H54 (cell line): ENCODE measurements around the gene CXCL8.

Source experiments
- DNase-seq: peaks from one replicate; pipeline ENCODE4 v3.0.0; 2011; ENCODE audit warnings: low spot score, mixed read lengths; ENCODE audit not compliant: insufficient read length
- FAIRE-seq: peaks from 3 replicates; lab custom pipeline; 2011; peaks lifted over from hg19 to GRCh38; lab: Jason Lieb, UNC
- POLR2A ChIP-seq: IDR thresholded peaks from 2 replicates; pipeline ENCODE4 v1.6.1; 2011; ENCODE audit warnings: low read depth, mild to moderate bottlenecking, low read length

CXCL8 gene

GRCh38 chr4:73776321-73776729 is 36.0 kb downstream of the CXCL8 start:
- no peak for FAIRE-seq
- DNase-seq = no peak

GRCh38 chr4:73777612-73778011 is 37.2 kb downstream of the CXCL8 start:
- no peak for DNase-seq
- no peak for TF ChIP-seq POLR2A
- no peak for FAIRE-seq

More at GRCh38 chr4:73776321-73776729, 36.0 kb downstream of the CXCL8 start:
- TF ChIP-seq POLR2A = no peak

GRCh38 chr4:73780243-73780642 is 39.9 kb downstream of the CXCL8 start:
- FAIRE-seq (no peak), DNase-seq (no peak)
- no peak for TF ChIP-seq POLR2A

- no peak for FAIRE-seq
- DNase-seq = no peak
- no peak for TF ChIP-seq POLR2A
Observed at GRCh38 chr4:73780834-73781233, 40.5 kb downstream of the CXCL8 start.

- FAIRE-seq (no peak), DNase-seq (no peak)
- no peak for TF ChIP-seq POLR2A
Observed at GRCh38 chr4:73788411-73788810, 48.0 kb downstream of the CXCL8 start.
